Right renal pelvis (tissue), 4 donors: ENCODE data around the gene NOSIP. TPM values are rescaled to one million over a fixed set of nuclear protein-coding genes. Genes with fewer than 3 reads are reported as not detected.
A peak's percentile ranks its signal among the peaks of the same experiment; 100 is the strongest.
"Not testable (repeated sequence)": the region's sequence is repeated elsewhere in the genome, so short reads cannot be mapped to it uniquely, and the experiment has no call there.

Experiments
- DNase-seq, 4 donors: peaks; one replicate each; pipeline ENCODE4 v3.0.0-alpha.2; 2013; ENCODE audit warnings: low read depth in 4 of 4, low spot score in 3 of 4, missing footprints in 1 of 4
- polyA plus RNA-seq, 4 donors: library from polyadenylated mRNA; unstranded; fragments of 120-200 nt; gene quantifications; one replicate each; pipeline ENCODE4 v1.2.1, GENCODE V29; 2013; ENCODE audit not compliant: insufficient read length in 4 of 4

NOSIP gene, protein sequence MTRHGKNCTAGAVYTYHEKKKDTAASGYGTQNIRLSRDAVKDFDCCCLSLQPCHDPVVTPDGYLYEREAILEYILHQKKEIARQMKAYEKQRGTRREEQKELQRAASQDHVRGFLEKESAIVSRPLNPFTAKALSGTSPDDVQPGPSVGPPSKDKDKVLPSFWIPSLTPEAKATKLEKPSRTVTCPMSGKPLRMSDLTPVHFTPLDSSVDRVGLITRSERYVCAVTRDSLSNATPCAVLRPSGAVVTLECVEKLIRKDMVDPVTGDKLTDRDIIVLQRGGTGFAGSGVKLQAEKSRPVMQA
- polyA plus RNA-seq, result 10 to 100 TPM; 53.6 to 73.7 (median 60.5) TPM

DNA sequence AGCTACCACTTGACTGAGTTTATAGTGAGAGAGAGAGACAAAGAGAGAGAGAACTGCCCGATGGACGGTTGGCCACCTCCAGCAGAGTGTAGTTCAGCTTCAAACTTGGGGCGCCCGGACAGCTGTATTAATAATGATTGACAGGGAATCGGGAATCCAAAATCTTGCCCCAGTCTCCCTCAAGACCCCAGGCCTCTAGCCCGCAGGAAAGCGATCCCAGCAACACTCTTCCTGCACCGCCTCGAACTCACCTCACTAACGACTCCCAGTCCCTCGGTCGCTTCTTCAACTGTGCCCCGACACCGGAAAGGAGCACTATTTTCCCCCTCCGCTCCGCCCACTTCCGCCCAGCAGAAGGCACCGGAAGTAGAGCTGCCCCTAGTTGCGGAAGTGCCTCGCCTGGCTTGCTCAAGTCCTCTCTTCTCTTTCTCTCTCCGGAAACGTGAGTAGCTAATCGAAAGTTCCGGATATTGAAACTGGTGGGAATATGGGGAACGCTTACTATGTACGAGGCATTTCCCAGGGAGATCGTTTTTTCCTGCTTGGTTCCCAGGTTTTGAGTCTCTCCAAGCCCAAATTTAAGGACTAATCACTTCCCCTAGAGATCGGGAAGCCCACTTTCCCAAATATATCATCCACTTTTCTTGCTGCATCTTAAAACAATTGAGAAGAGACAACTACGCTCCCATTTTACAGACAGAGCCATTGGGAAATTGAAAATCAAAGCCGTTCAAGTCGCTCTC, at the start of gene NOSIP:
NOSIP (minus strand) TSS at position 293 of the 743 bp plus-strand sequence. CDS start 19,865 bp downstream, outside the sequence.
- DNase-seq, result peak; percentile 94 to 95 (median 95)

DNA sequence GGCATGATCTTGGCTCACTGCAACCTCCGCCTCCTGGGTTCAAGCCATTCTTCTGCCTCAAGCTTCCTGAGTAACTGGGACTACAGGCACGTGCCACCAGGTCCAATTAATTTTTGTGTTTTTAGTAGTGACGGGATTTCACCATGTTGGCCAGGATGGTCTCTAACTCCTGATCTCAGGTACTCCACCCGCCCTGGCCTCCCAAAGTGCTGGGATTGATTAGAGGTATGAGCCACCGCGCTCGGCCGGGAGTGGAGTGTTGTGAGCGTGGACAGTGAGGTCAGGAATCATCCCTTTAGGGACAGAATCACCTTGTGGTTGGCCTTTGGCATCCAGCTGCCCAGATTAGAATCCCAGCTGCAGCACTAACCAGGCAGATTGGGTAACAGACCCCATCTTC, 49.3 kb upstream of the NOSIP start:
- DNase-seq, result no peak

DNA sequence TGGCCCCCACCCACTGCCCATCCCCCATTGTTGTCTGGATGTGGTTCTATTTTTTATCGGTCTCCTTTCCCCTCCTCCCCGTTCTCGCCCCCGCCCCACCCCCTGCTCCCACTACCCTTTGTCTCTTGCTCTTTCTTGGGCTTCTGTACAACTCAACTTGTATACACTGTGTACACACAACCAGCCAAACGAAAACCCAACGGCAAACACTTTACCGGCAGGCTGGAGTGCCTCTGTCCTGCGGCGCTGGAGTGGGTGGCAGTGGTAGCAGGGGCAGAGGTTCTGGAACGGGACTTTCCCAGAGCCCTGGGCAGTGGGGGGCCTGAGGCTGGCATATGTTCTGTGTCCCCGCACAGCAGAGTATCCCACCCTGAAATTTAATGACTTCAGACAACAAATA, 45.9 kb upstream of the NOSIP start:
- DNase-seq, result no peak

DNA sequence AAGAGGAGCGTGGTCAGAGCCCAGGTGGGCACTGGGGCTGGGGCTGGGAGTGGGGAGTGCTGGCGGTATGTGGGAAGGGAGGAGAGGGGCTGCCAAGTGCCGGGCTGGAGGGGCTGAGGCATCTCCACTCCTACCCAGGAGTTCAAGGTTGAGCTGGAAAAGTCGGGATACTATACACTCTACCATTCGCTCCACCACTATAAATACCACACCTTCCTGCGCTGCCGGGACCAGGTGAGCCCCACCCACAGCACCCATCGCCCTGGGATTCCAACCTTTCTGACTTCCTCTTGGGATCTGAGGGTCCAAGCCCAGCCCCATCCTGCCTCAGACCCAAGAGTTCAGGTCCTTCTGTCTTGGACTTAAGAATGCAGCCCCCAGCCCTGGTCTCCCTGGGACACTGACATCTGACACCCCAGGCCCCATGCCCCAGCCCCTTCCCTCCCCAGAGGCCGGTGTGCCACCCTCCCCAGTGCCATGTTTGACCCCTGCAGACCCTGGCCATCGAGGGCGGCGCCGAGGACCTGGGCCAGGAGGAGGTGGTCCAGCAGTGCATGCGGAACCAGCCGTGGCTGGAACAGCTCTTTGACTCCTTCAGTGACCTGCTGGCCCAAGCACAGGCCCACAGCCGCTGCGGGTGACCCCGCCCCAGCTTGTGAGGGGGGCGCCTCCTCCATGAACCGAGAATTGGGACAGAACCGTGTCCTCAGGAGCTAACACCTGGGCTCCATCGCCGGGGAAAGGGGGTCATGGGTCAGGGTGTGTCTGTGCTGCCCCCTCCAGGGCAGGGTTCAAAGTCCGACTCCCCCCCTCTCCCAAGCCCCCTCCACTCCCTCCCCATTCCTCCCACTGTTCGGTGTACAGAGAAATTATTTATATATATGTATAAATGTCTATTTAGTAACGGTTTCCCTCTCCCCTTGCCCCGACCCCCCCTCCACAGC, 44.9 kb upstream of the NOSIP start:
- DNase-seq, result no peak

DNA sequence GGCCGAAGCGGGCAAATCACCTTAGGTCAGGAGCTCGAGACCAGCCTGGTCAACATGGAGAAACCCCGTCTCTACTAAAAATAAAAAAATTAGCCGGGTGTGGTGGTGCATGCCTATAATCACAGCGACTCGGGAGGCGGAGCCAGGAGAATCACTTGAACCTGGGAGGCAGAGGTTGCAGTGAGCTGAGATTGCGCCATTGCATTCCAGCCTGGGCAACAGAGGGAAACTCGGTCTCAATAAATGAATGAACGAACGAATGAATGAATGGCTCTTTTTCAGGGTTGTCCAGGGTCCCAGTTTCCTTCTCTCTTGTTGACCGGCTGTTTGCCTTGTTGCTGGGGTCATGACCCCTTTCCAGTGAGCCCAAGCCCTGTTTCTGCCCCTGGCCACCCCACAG, 37.5 kb upstream of the NOSIP start:
- not testable (repeated sequence) for DNase-seq

DNA sequence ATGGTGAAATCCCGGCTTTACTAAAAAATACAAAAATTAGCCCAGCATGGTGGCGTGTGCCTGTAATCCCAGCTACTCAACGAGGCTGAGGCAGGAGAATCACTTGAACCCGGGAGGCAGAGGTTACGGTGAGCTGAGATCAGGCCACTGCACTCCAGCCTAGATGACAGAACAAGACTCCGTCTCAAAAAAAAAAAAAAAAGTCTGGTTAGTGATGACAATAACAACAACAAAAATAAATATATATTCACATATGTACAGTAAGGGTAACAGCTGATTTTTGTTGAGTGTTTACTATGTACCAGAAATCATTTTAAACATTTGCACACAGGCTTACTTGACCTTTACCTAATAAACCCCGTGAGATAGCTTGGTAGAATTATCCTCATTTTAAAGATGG, 36.6 kb upstream of the NOSIP start:
- no peak for DNase-seq

DNA sequence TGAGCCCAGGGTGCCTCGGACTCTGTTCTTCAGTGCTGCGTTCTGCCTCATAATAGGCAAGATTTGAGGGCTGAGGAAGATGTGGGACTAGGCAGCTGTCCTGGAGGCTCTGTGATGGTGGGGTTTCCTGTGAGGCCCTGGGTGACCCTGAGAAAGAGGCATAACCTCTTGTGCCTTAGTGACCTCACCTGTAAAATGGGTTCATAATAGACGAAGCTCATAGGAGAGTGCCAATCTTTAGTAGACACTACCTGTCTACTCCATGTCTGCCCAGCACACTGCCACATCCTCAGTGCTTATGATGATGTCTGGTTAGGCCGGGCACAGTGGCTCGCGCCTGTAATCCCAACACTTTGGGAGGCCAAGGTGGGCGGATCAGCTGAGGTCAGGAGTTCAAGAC, 36.2 kb upstream of the NOSIP start:
- no peak for DNase-seq

DNA sequence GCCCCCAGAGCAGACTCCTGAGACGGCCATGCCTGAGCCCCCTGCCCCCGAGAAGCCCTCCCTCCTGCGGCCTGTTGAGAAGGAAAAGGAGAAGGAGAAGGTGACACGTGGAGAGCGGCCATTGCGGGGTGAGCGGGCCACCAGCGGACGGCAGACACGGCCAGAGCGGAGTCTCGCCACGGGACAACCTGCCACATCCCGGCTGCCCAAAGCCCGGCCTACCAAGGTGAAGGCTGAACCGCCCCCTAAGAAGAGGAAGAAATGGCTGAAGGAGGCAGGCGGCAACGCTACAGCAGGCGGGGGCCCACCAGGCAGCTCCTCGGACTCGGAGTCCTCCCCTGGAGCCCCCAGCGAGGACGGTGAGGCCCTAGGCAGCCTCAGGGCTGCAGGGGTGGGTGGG, 35.5 kb upstream of the NOSIP start:
- no peak for DNase-seq

DNA sequence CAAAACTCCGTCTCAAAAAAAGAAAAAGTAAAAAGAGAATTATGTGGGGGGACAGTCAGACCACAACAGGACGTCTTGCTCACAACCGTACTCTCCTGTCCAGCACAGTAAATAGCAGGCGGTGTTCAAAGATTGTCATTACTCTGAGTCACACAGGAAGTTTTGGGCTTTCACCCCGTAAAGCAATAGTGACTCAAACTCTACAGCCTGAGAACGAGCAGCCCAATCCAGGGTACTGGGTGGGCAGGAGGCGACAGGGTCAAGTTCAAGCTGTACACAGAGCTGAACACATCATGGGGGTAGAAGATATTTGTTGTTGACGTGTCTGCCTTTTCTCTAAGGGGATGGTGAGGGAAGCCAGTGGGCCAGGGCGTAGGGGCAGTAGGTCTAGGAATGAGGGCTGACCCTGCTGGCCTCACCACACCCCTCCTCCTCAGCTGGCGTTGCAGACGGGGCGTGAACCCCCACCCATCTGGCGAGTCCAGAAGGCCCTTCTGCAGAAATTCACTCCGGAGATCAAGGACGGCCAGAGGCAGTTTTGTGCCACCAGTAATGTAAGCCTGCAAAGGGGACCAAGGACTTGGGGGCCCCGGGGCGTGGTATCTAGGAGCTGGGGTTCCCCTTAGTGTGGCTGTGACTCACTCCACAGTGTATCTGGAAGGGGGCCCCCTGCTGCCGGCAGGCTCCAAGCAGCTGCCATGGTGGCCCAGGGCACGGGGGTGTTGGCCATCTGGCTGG, 33.9 kb upstream of the NOSIP start:
- DNase-seq, result no peak

DNA sequence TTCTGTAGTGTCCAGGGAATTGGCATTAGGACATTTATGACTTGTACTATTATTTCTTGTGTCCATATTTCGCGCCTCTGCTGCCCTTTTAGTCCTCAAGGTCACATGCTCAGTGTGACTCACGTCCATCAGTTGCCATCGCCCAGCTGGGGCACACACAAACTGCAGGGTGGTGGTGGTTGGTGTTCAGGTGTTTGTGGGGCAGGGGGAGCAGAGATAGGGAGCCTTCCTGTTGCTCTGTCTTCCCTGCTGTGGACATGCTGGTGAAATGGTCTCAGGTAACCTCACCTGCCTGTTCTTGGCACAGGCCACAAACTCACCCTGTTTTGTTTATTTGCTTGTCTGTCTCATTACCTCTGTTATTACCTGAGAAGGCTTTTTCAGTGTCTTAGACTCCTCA, 33.0 kb upstream of the NOSIP start:
- no peak for DNase-seq

DNA sequence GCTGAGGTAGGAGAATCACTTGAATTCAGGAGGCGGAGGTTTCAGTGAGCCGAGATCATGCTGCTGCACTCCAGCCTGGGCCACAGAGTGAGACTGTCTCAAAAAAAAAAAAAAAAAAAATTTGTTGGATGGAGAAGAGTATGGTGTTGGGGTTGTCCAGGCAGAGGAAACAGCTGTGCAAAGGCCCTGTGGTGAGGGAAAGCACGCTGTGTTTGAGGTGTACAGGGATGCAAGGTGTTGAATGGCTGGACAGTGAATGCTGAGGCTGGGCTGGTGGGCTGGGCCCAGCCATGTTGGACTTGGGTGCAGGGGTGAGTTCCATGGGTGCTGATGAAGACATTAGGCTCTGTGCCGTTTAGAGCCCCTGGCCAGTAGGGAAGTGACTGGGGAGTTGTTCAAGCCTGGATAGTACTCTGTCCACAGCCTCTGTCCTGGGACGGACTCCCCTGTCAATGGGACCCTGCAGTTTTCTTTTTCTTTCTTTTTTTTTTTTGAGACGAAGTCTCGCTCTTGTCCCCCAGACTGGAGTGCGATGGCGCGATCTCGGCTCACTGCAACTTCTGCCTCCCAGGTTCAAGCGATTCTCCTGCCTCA, 29.2 kb upstream of the NOSIP start:
- DNase-seq, result no peak

DNA sequence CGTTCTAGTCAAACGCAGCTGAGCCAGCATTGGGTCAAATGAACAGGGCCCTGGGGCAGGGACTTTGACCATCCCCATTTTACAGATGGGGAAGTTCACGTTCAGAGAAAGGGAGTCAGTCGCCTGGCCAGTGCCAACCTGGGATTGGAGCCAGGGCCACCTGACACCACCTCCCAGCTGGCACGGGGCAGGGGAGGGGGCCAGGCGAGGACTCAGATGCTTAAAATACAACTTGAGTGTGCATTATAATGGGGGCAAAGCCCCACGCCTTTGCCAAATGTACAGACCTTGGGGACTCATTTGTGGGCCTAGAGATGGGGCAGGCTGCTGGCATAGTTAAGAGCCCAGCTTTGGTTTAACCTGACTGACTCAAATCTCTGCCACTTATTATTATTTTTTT, 25.2 kb upstream of the NOSIP start:
- DNase-seq, result no peak

DNA sequence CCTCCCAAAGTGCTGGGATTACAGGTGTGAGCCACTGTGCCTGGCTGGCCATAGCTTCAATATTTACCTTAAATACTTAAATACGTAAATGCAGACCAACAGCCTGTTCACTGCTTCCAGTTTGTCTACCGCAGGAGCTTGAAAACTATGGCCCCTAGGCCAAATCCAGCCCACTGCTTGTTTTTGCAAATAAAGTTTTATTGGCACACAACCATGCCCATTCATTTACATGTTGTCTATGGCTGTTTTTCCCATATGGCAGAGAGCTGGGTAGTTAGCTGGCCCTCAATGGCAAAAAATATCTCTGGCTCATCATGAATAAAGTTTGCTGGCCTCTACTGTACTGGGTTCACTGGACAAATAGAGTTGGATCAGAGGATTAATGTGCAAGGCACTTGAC, 22.4 kb upstream of the NOSIP start:
- no peak for DNase-seq

DNA sequence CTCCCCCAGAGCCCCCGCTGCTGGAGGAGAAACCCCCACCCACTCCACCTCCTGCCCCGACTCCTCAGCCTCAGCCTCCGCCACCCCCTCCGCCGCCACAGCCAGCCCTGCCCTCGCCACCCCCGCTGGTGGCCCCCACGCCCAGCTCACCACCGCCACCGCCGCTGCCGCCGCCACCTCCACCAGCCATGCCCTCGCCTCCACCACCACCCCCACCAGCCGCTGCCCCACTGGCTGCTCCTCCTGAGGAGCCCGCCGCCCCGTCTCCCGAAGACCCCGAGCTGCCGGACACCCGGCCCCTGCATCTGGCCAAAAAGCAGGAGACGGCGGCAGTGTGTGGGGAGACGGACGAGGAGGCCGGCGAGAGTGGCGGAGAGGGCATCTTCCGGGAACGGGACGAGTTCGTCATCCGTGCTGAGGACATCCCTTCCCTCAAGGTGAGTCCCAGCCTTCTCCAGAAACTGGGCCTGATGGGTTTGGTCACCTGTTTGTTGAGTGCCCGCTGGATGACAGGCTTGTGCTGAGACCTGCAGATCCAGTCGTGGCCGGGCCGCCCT, 21.2 kb upstream of the NOSIP start:
- no peak for DNase-seq

DNA sequence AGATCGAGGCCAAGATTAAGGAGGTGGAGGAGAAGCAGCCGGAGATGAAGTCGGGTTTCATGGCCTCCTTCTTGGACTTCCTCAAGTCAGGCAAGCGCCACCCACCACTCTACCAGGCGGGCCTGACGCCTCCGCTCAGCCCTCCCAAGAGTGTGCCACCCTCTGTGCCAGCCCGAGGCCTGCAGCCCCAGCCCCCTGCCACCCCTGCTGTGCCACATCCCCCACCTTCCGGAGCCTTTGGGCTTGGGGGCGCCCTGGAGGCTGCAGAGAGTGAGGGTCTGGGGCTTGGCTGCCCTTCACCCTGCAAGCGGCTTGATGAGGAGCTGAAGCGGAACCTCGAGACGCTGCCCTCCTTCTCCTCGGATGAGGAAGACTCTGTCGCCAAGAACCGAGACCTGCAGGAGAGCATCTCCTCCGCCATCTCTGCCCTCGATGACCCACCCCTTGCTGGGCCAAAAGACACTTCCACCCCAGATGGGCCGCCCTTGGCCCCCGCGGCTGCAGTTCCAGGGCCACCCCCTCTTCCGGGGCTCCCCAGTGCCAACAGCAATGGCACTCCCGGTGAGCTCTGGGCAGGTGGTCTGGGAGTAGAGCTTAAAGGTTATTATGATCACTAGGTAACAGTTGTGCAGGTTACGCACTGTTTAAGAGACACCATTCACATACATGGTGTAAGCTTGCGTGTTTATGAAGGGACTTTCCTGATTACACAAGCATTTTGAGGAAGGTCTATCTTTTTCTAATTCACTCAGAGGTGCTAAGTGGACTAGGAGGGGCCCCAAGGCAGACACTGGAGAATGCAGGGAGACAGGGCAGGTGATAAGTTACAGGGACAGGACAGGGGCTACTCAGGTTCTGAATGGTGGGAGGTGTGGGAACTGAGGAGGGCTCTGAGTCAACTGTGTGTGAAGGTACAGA, 19.3 kb upstream of the NOSIP start:
- DNase-seq, result no peak

DNA sequence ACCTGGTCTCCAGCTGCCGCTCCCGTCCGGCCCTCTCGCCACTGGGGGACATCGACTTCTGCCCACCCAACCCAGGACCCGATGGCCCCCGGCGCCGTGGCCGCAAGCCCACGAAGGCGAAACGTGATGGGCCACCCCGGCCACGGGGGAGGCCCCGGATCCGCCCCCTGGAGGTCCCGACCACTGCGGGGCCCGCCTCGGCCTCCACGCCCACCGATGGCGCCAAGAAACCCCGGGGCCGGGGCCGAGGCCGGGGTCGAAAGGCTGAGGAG, 17.3 kb upstream of the NOSIP start:
- DNase-seq, result no peak

DNA sequence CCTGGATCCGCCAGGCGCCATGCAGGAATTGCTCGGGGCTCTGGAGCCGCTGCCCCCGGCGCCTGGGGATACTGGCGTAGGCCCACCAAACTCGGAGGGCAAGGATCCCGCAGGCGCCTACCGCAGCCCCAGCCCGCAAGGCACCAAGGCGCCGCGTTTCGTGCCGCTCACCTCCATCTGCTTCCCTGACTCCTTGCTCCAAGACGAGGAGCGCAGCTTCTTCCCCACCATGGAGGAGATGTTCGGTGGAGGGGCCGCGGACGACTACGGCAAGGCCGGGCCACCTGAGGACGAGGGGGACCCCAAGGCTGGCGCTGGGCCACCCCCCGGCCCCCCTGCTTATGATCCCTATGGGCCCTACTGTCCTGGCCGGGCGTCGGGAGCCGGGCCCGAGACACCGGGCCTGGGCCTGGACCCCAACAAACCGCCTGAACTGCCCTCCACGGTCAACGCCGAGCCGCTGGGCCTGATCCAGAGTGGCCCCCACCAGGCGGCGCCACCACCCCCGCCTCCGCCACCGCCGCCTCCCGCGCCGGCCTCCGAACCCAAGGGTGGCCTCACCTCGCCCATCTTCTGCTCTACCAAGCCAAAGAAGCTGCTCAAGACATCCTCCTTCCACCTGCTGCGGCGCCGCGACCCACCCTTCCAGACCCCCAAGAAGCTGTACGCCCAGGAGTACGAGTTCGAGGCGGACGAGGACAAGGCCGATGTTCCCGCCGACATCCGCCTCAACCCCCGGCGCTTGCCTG, 16.8 kb upstream of the NOSIP start:
- no peak for DNase-seq

DNA sequence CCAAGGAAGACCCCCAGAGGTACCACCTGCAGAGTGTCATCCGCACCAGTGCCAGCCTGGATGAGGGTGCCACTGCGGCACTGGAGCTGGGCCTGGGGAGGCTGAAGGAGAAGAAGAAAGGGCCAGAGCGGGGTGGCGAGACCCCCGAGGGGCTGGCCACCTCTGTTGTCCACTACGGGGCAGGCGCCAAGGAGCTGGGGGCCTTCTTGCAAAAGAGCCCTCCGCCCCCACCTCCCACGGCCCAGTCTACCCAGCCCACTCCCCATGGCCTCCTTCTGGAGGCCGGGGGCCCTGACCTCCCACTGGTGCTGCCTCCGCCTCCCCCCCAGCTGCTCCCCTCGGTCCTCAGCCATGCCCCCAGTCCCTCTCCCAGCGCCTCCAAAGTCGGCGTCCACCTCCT, 16.1 kb upstream of the NOSIP start:
- DNase-seq, result no peak
